ENCODE data around the gene TRIM67.
"Not testable (repeated sequence)": the region's sequence is repeated elsewhere in the genome, so short reads cannot be mapped to it uniquely, and the experiment has no call there.

Gene TRIM67

GRCh38 chr1:231125972-231126580 lies 35.8 kb upstream of the TRIM67 start:
- no peaks in the 10 kb centered on the region for H3K9me2 ChIP-seq (replicated peaks; ENCODE audit: insufficient read depth, low read length)
- H3K27ac ChIP-seq (ENCODE audit: low read depth, low read length): no peak overlapping the region
- H3K4me2 ChIP-seq (ENCODE audit: low read depth, low read length, poor library complexity, severe bottlenecking): no peak overlapping the region
- H3K9me3 ChIP-seq (ENCODE audit: insufficient read depth, low read length): no peaks in the 10 kb centered on the region
- H3F3A ChIP-seq (ENCODE audit: insufficient read depth): no peaks in the 10 kb centered on the region
- H3K9ac ChIP-seq (ENCODE audit: low read length): no peak overlapping the region
- no peaks in the 10 kb centered on the region for H3K27me3 ChIP-seq (ENCODE audit: low read length)
- H2AFZ ChIP-seq (ENCODE audit: low read depth, low read length, severe bottlenecking): no peak overlapping the region
- no peaks in the 10 kb centered on the region for H3K79me2 ChIP-seq (ENCODE audit: insufficient read depth, low read length)
- no peak overlapping the region for H3K4me3 ChIP-seq (ENCODE audit: insufficient read depth, low read length, poor library complexity, severe bottlenecking)
- H3K36me3 ChIP-seq (ENCODE audit: low read length): no peaks in the 10 kb centered on the region
- TF ChIP-seq EZH2phosphoT487 (conservative IDR thresholded peaks at IDR 0.05; ENCODE audit: low read length): no peak
- TF ChIP-seq CTCF (IDR thresholded peaks at IDR 0.05; ENCODE audit: insufficient read depth, low read length, poor library complexity, severe bottlenecking): no peak
- H4K20me1 ChIP-seq (ENCODE audit: low read depth, low read length): no peaks in the 10 kb centered on the region

GRCh38 chr1:231127106-231127505 lies 34.8 kb upstream of the TRIM67 start:
- H4K20me1 ChIP-seq (ENCODE audit: low read depth, low read length); H3K27me3 ChIP-seq (ENCODE audit: low read length); H2AFZ ChIP-seq (ENCODE audit: low read depth, low read length, severe bottlenecking); H3F3A ChIP-seq (ENCODE audit: insufficient read depth); H3K79me2 ChIP-seq (ENCODE audit: insufficient read depth, low read length); H3K36me3 ChIP-seq (ENCODE audit: low read length); H3K9me2 ChIP-seq (replicated peaks; ENCODE audit: insufficient read depth, low read length); H3K4me3 ChIP-seq (ENCODE audit: insufficient read depth, low read length, poor library complexity, severe bottlenecking); H3K9me3 ChIP-seq (ENCODE audit: insufficient read depth, low read length); H3K4me2 ChIP-seq (ENCODE audit: low read depth, low read length, poor library complexity, severe bottlenecking); H3K27ac ChIP-seq (ENCODE audit: low read depth, low read length); H3K9ac ChIP-seq (ENCODE audit: low read length): not testable (repeated sequence)

GRCh38 chr1:231128471-231128870 lies 33.4 kb upstream of the TRIM67 start:
- not testable (repeated sequence) for H3K9me3 ChIP-seq (ENCODE audit: insufficient read depth, low read length); H3K36me3 ChIP-seq (ENCODE audit: low read length); H3F3A ChIP-seq (ENCODE audit: insufficient read depth); H3K79me2 ChIP-seq (ENCODE audit: insufficient read depth, low read length); H2AFZ ChIP-seq (ENCODE audit: low read depth, low read length, severe bottlenecking); H3K9me2 ChIP-seq (replicated peaks; ENCODE audit: insufficient read depth, low read length); H3K27me3 ChIP-seq (ENCODE audit: low read length); H3K4me3 ChIP-seq (ENCODE audit: insufficient read depth, low read length, poor library complexity, severe bottlenecking); H4K20me1 ChIP-seq (ENCODE audit: low read depth, low read length); H3K27ac ChIP-seq (ENCODE audit: low read depth, low read length); H3K9ac ChIP-seq (ENCODE audit: low read length); H3K4me2 ChIP-seq (ENCODE audit: low read depth, low read length, poor library complexity, severe bottlenecking)

- no peak overlapping the region for H3K27ac ChIP-seq (ENCODE audit: low read depth, low read length)
- no peaks in the 10 kb centered on the region for H3K9me2 ChIP-seq (replicated peaks; ENCODE audit: insufficient read depth, low read length)
- no peak overlapping the region for H3K4me2 ChIP-seq (ENCODE audit: low read depth, low read length, poor library complexity, severe bottlenecking)
- H3K79me2 ChIP-seq (ENCODE audit: insufficient read depth, low read length): no peaks in the 10 kb centered on the region
- no peak overlapping the region for H3K4me3 ChIP-seq (ENCODE audit: insufficient read depth, low read length, poor library complexity, severe bottlenecking)
- TF ChIP-seq CTCF (IDR thresholded peaks at IDR 0.05; ENCODE audit: insufficient read depth, low read length, poor library complexity, severe bottlenecking) (no peak), EZH2phosphoT487 (conservative IDR thresholded peaks at IDR 0.05; ENCODE audit: low read length) (no peak)
- no peaks in the 10 kb centered on the region for H3K9me3 ChIP-seq (ENCODE audit: insufficient read depth, low read length)
- H3K27me3 ChIP-seq (ENCODE audit: low read length): no peaks in the 10 kb centered on the region
- H4K20me1 ChIP-seq (ENCODE audit: low read depth, low read length): no peaks in the 10 kb centered on the region
- no peaks in the 10 kb centered on the region for H3F3A ChIP-seq (ENCODE audit: insufficient read depth)
- no peak overlapping the region for H3K9ac ChIP-seq (ENCODE audit: low read length)
- H2AFZ ChIP-seq (ENCODE audit: low read depth, low read length, severe bottlenecking): no peak overlapping the region
- H3K36me3 ChIP-seq (ENCODE audit: low read length): no peaks in the 10 kb centered on the region
Measured at GRCh38 chr1:231130544-231130943, 31.3 kb upstream of the TRIM67 start.

- not testable (repeated sequence) for H3K27me3 ChIP-seq (ENCODE audit: low read length); H3K9me2 ChIP-seq (replicated peaks; ENCODE audit: insufficient read depth, low read length); H3K4me2 ChIP-seq (ENCODE audit: low read depth, low read length, poor library complexity, severe bottlenecking); H2AFZ ChIP-seq (ENCODE audit: low read depth, low read length, severe bottlenecking); H3K79me2 ChIP-seq (ENCODE audit: insufficient read depth, low read length); H3K9ac ChIP-seq (ENCODE audit: low read length); H4K20me1 ChIP-seq (ENCODE audit: low read depth, low read length); H3F3A ChIP-seq (ENCODE audit: insufficient read depth); H3K4me3 ChIP-seq (ENCODE audit: insufficient read depth, low read length, poor library complexity, severe bottlenecking); H3K9me3 ChIP-seq (ENCODE audit: insufficient read depth, low read length); H3K27ac ChIP-seq (ENCODE audit: low read depth, low read length); H3K36me3 ChIP-seq (ENCODE audit: low read length)
Measured at GRCh38 chr1:231132591-231132990, 29.3 kb upstream of the TRIM67 start.
